GM12864 (cell line): ENCODE results near the gene MRGPRX3.
"Not testable (repeated sequence)": the region's sequence is repeated elsewhere in the genome, so short reads cannot be mapped to it uniquely, and the experiment has no call there.

Experiments used
- DNase-seq: peaks from one replicate; pipeline ENCODE4 v3.0.0-alpha.2; 2011; ENCODE audit warnings: low read depth
- H3K4me3 ChIP-seq: 2 replicates; pipeline ENCODE4 v1.5.1; 2011; ENCODE audit warnings: mild to moderate bottlenecking, low read depth, low read length, control low read depth
- CTCF ChIP-seq: IDR thresholded peaks from 2 replicates; pipeline ENCODE4 v1.5.1; 2011; ENCODE audit warnings: low read depth, mild to moderate bottlenecking, moderate library complexity, low read length, control low read depth, inconsistent platforms; ENCODE audit errors: missing control alignments

MRGPRX3 gene

GRCh38 chr11:18105086-18105801, 27.1 kb upstream of the MRGPRX3 start:
- H3K4me3 ChIP-seq: peak overlapping the region; percentile 94
- TF ChIP-seq CTCF: no peak
- DNase-seq: no peak

DNA sequence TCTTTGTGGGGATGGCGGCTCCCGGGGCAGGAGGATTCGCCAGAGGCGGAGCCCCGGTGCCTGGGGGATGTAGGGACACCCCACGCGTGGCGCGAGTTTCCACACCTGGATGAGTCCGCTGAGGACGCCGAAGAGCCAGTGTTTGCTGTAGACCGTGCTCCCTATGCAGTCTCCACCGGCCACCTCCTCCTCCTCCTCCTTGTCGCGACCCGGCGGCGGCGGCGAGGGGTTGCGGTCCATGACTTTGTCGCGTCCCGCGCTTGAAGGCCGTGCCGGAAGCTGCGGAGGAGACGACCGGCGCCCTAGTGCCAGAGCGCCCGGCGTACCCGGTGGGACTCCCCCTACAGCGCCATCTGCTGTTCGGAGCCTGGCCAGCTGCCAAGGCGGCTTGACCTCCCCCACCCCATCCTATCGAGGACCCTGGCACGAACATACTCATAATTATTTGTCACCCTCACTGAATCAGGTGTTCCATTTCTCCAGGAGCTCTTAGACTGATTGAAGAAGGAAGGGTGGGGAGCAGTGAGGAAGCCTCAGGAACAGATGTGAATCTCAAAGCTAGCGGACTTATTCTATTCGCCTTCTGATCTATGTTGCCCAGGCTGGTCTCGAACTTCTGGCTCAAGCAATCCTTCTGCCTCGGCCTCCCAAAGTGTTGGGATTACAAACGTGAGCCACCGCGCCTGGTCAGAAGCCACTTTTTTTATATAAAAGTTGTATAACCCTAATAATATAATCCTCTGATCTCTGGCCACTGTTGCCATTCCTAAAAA, 26.4 kb upstream of the MRGPRX3 start, which contains the start of gene SAAL1:
TSS of gene SAAL1 (minus strand) at position 281 of the 773 bp plus-strand sequence. CDS start at position 240, 41 bp downstream.
- peak; percentile 88 for TF ChIP-seq CTCF
- peak; percentile 49 for DNase-seq
- peak within 1 kb of the TSS; percentile 94 for H3K4me3 ChIP-seq

- no peak overlapping the region for H3K4me3 ChIP-seq
- DNase-seq: no peak
- no peak for TF ChIP-seq CTCF
Observed at GRCh38 chr11:18106688-18107087, 25.7 kb upstream of the MRGPRX3 start.

DNA sequence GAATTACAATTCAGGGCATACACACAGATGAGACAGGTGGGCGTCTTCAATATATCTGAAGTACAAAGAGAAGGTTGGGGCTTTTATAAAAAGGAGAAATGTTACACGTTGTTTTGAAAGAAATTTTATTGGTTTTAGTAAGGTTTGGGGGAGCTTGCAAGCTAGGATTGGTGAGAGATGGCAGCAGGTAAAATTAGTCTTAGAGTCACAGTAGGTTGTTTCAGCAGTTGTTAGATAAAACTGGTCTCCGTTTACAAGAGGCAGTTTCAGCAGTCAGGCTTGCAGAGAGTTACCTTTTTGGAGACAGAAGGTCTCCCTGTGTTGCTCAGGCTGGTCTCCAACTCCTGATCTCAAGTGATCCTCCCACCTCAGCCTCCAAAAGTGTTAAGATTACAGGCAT, 24.1 kb upstream of the MRGPRX3 start:
- H3K4me3 ChIP-seq: no peak overlapping the region
- no peak for TF ChIP-seq CTCF
- DNase-seq: no peak

- H3K4me3 ChIP-seq: no peak overlapping the region
- no peak for TF ChIP-seq CTCF
- DNase-seq: no peak
Observed at GRCh38 chr11:18111005-18111404, 21.4 kb upstream of the MRGPRX3 start.

GRCh38 chr11:18115360-18116127, 16.8 kb upstream of the MRGPRX3 start:
- H3K4me3 ChIP-seq: no peak overlapping the region
- peak; percentile 26 for DNase-seq
- TF ChIP-seq CTCF: peak; percentile 89

GRCh38 chr11:18121331-18121828, 11.0 kb upstream of the MRGPRX3 start:
- H3K4me3 ChIP-seq, DNase-seq: not testable (repeated sequence)

DNA sequence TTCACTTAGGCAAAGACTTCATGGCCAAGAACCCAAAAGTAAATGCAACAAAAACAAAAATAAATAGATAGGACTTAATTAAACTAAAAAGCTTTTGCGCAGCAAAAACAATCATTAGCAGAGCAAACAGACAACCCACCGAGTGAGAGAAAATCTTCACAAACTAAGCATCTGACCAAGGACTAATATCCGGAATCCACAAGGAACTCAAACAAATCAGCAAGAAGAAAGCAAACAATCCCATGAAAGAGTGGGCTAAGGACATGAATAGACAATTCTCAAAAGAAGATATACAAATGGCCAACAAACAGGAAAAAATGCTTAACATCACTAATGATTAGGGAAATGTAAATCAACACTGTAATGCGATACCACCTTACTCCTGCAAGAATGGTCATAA, 1.3 kb upstream of the MRGPRX3 start:
- not testable (repeated sequence) for H3K4me3 ChIP-seq, DNase-seq
